GM18505 (cell line): ENCODE data around the gene SNX18.

Experiments
- ATAC-seq: cut with Tn5 transposase; IDR thresholded peaks from one replicate; pipeline ENCODE4 v1.9.1; 2021; ENCODE audit not compliant: unreplicated experiment
- POLR2A ChIP-seq: IDR thresholded peaks from 4 replicates; pipeline ENCODE4 v1.6.1; 2011; ENCODE audit warnings: borderline replicate concordance; ENCODE audit not compliant: insufficient read depth, insufficient read length; ENCODE audit errors: extremely low read depth

The SNX18 gene

DNA sequence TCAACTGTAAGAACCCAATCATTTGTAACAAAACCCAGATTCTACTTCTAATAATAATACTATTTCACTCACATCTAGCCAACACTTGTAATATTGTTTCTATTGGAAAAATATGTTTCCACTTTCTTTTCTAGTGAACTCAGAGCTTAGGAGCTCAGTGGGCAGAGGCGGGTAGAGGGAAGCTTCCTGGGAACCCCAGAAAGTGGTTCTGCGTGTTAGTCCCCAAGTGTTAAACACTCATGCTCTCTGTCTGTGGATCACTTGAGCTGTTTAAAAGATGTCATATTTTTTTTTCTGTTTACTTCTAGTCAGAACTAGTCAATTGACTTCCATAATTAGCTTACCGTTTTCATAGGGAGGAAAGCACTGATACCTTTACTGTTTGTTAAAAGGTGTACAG is 20.6 kb downstream of the SNX18 start:
- no peak for ATAC-seq
- no peak for TF ChIP-seq POLR2A

- no peak for ATAC-seq
- no peak for TF ChIP-seq POLR2A
Observed at GRCh38 chr5:54539001-54539400, 21.4 kb downstream of the SNX18 start.

GRCh38 chr5:54540286-54540685 is 22.7 kb downstream of the SNX18 start:
- no peak for ATAC-seq
- TF ChIP-seq POLR2A, result no peak

DNA sequence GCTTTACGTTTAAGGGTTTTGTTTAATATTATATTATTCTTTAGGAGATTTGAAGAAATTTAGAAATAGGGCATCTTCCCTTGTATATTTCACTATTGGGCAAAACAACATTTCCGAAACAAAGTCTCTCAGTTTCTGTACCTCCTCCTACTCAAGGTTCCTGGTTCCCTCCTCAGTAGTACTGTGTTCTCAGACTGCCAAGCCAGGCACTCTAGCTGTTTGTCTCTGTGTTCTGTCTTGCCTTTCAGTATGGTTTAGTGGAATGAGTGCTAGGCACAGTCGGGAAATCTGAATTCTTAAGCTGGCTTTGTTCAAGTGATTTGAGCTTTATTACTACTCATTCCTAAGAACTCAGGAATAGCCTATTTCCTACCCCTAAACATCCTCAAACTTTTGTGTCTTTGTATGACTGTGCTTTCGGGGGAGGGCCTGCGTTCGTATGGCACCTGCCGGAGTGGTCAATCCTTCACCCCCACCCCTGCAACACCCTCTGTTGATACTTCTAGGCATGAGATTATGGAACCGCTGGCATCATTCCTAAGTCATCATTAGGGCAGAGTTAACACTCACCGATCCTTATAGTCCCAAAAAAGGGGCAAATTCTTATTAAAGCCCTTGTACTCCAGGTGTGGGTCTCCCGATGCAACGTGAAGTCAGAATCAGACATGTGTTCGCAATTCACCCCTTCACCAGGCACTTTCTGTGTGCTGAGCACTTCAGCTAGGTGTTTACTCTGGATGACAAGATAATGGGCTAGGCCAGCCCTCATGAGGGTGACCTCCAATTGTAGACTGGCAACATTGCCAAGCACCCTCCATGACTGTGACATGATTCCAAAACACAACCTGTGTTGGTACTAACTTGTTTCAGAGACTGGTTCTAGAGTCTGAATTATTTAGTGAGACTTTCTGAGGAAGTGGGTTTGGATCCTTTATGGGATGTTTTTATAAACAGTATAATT is 24.5 kb downstream of the SNX18 start:
- no peak for TF ChIP-seq POLR2A
- no peak for ATAC-seq

- ATAC-seq, result no peak
- TF ChIP-seq POLR2A, result no peak
Observed at GRCh38 chr5:54544044-54544443, 26.5 kb downstream of the SNX18 start.

GRCh38 chr5:54545796-54546195 is 28.2 kb downstream of the SNX18 start:
- no peak for TF ChIP-seq POLR2A
- ATAC-seq, result no peak

GRCh38 chr5:54547711-54548250 is 30.2 kb downstream of the SNX18 start:
- ATAC-seq, result no peak
- no peak for TF ChIP-seq POLR2A

GRCh38 chr5:54548565-54548964 is 31.0 kb downstream of the SNX18 start:
- no peak for ATAC-seq
- TF ChIP-seq POLR2A, result no peak

GRCh38 chr5:54551292-54551691 is 33.7 kb downstream of the SNX18 start:
- no peak for ATAC-seq

DNA sequence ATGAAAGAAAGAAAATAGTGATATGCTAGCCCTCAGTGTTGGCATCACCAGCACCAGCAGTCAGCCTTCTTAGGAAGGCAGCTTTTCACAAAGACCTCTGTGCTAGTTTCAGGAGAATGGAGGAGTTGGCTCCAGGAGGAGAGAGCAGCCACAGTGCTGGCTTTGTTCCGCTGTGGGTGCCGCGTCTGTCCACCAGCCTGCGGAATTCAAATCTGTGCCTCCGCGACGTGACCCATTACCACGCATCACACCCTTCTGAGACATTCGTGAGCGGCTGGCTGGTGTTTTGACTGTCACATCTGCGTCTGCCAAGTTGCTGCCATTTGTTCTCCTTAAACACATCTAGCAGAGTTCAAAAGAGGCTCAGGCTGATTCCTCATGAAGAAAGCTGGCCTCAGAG is 34.4 kb downstream of the SNX18 start:
- TF ChIP-seq POLR2A, result no peak
- ATAC-seq, result no peak

More at GRCh38 chr5:54551292-54551691, 33.7 kb downstream of the SNX18 start:
- no peak for TF ChIP-seq POLR2A

GRCh38 chr5:54552446-54552845 is 34.9 kb downstream of the SNX18 start:
- ATAC-seq, result no peak
- no peak for TF ChIP-seq POLR2A

GRCh38 chr5:54553659-54554207 is 36.2 kb downstream of the SNX18 start:
- no peak for TF ChIP-seq POLR2A
- no peak for ATAC-seq

- no peak for TF ChIP-seq POLR2A
- no peak for ATAC-seq
Observed at GRCh38 chr5:54556141-54556540, 38.6 kb downstream of the SNX18 start.

GRCh38 chr5:54558362-54558761 is 40.8 kb downstream of the SNX18 start:
- TF ChIP-seq POLR2A, result no peak
- ATAC-seq, result no peak
